A204.1 (cell line): ENCODE results near the gene TMEM131L.
"Not testable (repeated sequence)": the region's sequence is repeated elsewhere in the genome, so short reads cannot be mapped to it uniquely, and the experiment has no call there.

Source experiments
- FAIRE-seq: peaks from 2 replicates; lab custom pipeline; 2012; peaks lifted over from hg19 to GRCh38; lab: Jason Lieb, UNC

Gene TMEM131L

GRCh38 chr4:153542131-153542530 lies 76.0 kb downstream of the TMEM131L start:
- no peak for FAIRE-seq

DNA sequence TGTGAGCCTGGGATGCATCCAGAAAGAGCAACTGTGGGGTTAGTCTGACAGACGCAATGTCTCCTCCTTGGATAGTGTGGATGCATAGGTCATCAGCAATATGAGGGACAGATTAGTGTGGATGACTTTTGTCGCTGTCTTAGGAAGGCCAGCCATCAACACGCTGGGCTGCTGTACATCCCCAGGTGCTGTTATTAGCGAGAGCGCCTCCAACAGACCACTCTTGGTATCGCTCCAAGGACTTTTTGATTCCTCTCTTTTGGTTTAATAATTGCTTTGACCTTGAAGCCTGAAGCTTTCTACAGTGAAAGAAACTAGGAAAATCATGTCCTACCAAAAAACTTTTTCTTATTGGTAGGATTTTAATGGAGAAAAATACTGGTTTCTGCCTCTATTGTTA lies 76.7 kb downstream of the TMEM131L start:
- FAIRE-seq: no peak

- FAIRE-seq: no peak
Measured at GRCh38 chr4:153543351-153543750, 77.2 kb downstream of the TMEM131L start.

GRCh38 chr4:153545822-153546221 lies 79.7 kb downstream of the TMEM131L start:
- no peak for FAIRE-seq

DNA sequence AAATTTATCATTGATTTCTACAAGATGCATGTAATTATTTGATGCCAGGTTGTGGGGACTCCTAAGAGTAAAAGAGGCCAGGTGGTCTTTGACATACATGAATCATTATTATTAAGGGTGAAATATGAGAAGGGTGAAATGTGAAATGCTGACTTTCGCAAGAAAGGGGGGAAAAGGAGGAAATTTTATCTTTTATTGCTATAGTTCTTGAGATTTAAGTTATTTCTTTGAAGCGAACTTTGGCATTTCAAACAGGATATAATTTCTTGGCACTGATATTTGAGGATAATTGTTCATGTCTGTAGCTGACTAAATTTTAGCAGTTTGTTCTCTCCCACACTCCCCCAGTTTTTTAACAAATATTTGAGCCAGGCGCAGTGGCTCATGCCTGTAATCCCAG lies 80.1 kb downstream of the TMEM131L start:
- no peak for FAIRE-seq

GRCh38 chr4:153547520-153547919 lies 81.4 kb downstream of the TMEM131L start:
- FAIRE-seq: no peak

DNA sequence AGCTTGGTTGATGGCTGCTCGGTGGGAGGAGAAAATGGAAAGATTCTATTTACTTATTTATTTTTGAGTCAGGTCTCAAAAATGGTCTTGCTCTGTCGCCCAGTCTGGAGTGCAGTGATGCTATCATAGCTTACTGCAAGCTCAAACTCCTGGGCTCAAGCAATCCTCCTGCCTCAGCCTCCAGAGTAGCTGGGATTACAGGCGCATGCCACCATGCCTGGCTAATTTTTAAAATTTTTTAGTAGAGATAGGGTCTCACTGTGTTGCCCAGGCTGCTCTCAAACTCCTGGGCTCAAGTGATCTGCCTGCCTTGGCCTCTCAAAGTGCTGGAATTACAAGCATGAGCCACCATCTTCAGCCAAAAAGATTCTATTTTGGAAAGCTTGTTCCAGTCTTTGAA lies 82.7 kb downstream of the TMEM131L start:
- FAIRE-seq: not testable (repeated sequence)

DNA sequence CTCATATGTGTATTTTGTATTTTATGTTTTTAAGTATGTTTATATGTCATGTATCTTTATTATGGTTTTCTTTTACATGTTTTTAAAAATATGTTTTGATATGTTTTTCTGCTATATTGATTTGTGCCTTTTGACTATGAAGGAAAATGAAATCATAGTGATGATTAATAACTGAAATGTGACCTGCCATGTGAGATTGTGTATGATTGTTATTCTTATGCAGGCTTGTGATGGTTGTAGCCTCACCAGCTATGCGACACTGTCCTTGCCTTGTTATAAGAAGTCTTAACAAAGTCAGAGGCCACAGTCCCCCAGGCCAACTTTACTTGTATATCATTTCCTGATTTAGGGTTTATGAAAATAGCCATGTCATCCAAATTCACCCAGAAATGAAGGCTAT lies 83.2 kb downstream of the TMEM131L start:
- peak; percentile 68 for FAIRE-seq

GRCh38 chr4:153553155-153553818 lies 87.1 kb downstream of the TMEM131L start:
- no peak for FAIRE-seq

DNA sequence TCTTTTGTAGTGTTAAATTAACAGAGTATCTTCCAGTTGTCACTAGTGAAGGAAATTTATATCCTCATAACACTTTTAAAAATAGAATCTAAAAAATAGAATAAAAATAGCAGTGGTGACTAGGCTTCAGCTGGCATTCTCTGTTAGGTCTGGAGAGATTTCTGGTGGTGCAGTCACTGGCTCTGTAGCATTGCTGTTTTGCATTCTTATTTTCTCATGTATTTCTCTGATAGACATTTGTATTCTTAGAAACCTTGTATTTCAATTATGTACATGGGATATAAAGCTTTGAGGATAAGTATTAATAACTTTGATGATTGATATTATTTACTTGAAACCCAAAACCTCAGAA lies 87.6 kb downstream of the TMEM131L start:
- FAIRE-seq: no peak

DNA sequence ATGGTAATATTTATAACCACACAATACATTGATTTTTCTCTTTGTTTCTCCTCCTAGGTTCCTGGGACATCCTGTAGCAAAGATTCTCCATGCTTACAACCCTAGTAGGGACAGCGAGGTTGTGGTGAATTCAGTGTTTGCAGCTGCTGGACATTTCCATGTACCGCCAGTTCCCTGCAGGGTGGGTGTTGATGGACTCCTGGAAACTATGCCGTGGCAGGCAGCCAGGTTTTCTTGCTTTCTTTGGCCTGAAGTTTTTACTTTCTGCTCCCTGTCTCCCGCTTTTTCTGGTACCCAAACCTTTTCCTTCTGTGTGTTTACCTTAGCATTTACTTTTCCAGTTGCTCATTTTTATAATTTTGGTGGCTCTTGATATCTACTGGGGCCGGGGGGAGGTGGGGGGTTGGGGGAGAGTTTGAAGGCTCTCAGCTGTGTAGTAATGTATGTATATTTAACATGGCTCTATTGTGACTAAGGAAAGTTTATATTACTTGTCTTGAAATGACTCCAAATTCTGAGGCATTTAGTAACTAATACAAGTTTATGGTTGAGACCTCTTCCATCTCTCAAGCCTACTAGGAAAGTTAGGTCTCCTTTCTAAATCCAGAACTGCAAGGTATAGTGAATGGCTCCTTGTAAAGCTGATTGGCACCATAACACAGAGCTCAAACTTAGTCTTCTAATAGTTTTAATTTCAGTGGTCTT lies 89.7 kb downstream of the TMEM131L start:
- FAIRE-seq: no peak

- FAIRE-seq: no peak
Measured at GRCh38 chr4:153556435-153556815, 90.3 kb downstream of the TMEM131L start.

DNA sequence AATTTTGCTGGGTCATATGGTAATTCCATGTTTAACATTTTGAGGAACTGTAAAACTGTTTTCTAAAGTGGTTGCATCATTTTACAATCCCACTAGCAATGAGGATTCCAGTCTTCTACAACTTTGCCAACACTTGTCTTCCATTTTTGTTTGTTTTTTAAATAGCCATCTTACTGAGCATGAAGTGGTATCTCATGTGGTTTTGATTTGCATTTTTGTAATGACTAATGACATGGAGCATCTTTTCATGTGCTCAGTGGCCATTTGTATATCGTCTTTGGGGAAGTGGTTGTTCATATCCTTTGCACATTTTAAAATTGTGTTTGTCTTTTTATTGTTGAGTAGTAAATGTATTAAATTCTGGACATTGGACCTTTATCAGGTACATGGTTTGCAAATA lies 94.7 kb downstream of the TMEM131L start:
- FAIRE-seq: no peak

- no peak for FAIRE-seq
Measured at GRCh38 chr4:153564630-153565525, 98.7 kb downstream of the TMEM131L start.

DNA sequence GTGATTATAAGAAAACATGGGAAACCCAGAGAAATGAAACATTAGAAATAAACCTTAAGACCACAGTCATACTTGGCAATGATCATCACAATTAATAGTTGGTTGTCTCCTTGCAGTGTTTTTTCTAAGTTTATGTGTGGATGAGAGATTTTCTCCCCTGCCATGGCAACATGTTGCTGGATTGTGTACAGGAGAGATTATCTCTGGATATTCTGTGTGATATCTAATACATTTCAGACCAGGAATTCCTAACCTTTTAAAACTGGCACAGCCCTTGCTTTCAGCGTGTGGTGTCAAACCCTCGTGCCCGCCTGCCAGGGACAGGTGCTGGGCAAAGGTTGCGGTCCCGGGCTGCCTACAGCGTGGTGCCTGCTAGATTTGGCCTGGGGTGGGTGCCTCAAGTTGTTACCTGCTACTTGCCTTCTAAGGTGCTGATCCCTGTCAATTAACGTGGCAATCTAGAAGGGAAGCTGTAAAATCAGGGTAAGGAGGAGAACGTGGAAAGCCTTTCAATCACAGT lies 100.5 kb downstream of the TMEM131L start:
- no peak for FAIRE-seq

- not testable (repeated sequence) for FAIRE-seq
Measured at GRCh38 chr4:153567660-153568059, 101.5 kb downstream of the TMEM131L start.

- no peak for FAIRE-seq
Measured at GRCh38 chr4:153570228-153570973, 104.2 kb downstream of the TMEM131L start.

DNA sequence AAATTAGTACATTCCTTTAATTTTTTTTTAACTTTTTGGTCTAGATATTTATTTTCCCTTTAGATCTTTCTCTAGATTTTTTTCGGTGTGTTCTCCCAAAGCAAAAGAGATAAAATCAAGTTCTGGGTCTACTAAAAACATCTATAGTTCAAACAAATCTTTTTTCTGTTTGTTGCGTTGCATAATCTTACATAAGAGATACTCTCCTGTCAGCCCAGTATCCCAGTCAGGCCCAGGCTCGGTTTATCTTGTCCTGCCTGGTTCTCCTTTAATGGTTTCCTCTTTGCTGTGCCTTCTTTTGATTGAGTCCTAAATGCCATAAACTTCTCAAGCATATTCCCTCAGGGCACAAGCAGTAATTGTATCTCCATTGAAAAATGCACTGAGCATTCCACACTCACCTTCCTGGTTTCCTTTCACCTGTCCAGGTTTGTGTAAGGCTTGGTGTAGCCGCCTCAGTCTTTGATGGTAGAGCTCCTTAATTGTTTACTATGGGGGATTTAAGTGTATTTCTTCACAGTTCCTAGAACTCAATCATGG lies 104.9 kb downstream of the TMEM131L start:
- FAIRE-seq: no peak

DNA sequence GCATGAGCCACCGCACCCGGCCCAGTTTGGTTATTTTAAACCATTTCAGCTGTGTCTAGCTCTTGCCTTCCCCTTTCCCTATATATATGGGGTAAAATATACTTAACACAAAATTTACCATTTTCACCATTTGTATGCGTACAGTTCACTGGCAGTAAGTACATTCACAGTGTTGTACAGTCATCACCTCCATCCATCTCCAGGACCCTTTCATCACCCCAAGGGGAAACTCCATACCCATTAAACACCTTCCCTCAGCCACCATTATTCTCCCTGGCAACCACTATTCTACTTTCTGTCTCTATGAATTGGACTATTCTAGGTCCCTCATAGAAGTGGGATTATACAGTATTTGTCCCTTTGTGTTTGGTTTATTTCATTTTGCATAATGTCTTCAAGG lies 106.4 kb downstream of the TMEM131L start:
- no peak for FAIRE-seq

GRCh38 chr4:153573221-153573620 lies 107.1 kb downstream of the TMEM131L start:
- no peak for FAIRE-seq

GRCh38 chr4:153573881-153574802 lies 108.0 kb downstream of the TMEM131L start:
- FAIRE-seq: peak; percentile 64
